ENCODE results near the gene GNG7.
"Not testable (repeated sequence)": the region's sequence is repeated elsewhere in the genome, so short reads cannot be mapped to it uniquely, and the experiment has no call there.

The GNG7 gene

GRCh38 chr19:2594319-2594718 is 108.2 kb downstream of the GNG7 start:
- no peak for DNase-seq

GRCh38 chr19:2592824-2593223 is 109.7 kb downstream of the GNG7 start:
- no peak for DNase-seq

- no peak for DNase-seq
These were observed 110.8 kb downstream of the GNG7 start for GRCh38 chr19:2591537-2592291.

- DNase-seq, result no peak
These were observed 111.7 kb downstream of the GNG7 start for GRCh38 chr19:2590630-2591399.

- no peak for DNase-seq
These were observed 113.1 kb downstream of the GNG7 start for GRCh38 chr19:2589441-2589840.

GRCh38 chr19:2588081-2588777 is 114.3 kb downstream of the GNG7 start:
- no peak for DNase-seq

GRCh38 chr19:2587001-2587719 is 115.3 kb downstream of the GNG7 start:
- DNase-seq, result no peak

GRCh38 chr19:2586196-2586595 is 116.3 kb downstream of the GNG7 start:
- DNase-seq, result no peak

- DNase-seq, result no peak
These were observed 118.5 kb downstream of the GNG7 start for GRCh38 chr19:2584002-2584401.

GRCh38 chr19:2582984-2583956 is 119.2 kb downstream of the GNG7 start:
- no peak for DNase-seq

- not testable (repeated sequence) for DNase-seq
These were observed 122.1 kb downstream of the GNG7 start for GRCh38 chr19:2580396-2580795.

- no peak for DNase-seq
These were observed 122.7 kb downstream of the GNG7 start for GRCh38 chr19:2579678-2580280.

- DNase-seq, result peak; percentile 67 to 72
These were observed 123.4 kb downstream of the GNG7 start for GRCh38 chr19:2578901-2579677.

GRCh38 chr19:2578391-2578890 is 124.1 kb downstream of the GNG7 start:
- no peak for DNase-seq

GRCh38 chr19:2577722-2578335 is 124.7 kb downstream of the GNG7 start:
- DNase-seq, result no peak

- no peak for DNase-seq
These were observed 126.6 kb downstream of the GNG7 start for GRCh38 chr19:2575734-2576481.

- no peak for DNase-seq
These were observed 127.4 kb downstream of the GNG7 start for GRCh38 chr19:2574971-2575630.

- DNase-seq, result no peak
These were observed 128.0 kb downstream of the GNG7 start for GRCh38 chr19:2574478-2574931.
